CD8-positive, alpha-beta memory T cell (primary cell): ENCODE results near the gene NAPSA. TPM values are rescaled to one million over a fixed set of nuclear protein-coding genes. Genes with fewer than 3 reads are reported as not detected.
"Not testable (repeated sequence)": the region's sequence is repeated elsewhere in the genome, so short reads cannot be mapped to it uniquely, and the experiment has no call there.

Experiments
- CTCF ChIA-PET: fragments of 350-600 bp; sonication (Branson Sonifier 250); formaldehyde crosslinking; loops from one replicate; lab custom pipeline; 2021; ENCODE audit warnings: antibody characterized with exemption; lab: Charles Lee
- POLR2A ChIA-PET: fragments of 350-600 bp; sonication (Branson Sonifier 250); formaldehyde crosslinking; loops from one replicate; lab custom pipeline; 2021; ENCODE audit warnings: antibody characterized with exemption; lab: Charles Lee
- DNase-seq, 5 donors: peaks; one replicate each; pipeline versions ENCODE4 v3.0.0 to v3.0.0-alpha.2; 2020 to 2022; ENCODE audit warnings: mixed read lengths in 1 of 5
- H3K27ac ChIP-seq: one replicate; pipeline ENCODE4 v1.7.0; 2013; ENCODE audit warnings: low read depth, mild to moderate bottlenecking, low read length, moderate library complexity
- H3K27me3 ChIP-seq: 2 replicates; pipeline ENCODE4 v1.7.0; 2013; ENCODE audit warnings: low read length, mild to moderate bottlenecking; ENCODE audit not compliant: insufficient read depth, poor library complexity, severe bottlenecking
- H3K36me3 ChIP-seq: 2 replicates; pipeline ENCODE4 v1.7.0; 2013; ENCODE audit warnings: mild to moderate bottlenecking, low read length, moderate library complexity; ENCODE audit not compliant: insufficient read depth
- H3K4me1 ChIP-seq: 2 replicates; pipeline ENCODE4 v1.7.0; 2013; ENCODE audit warnings: mild to moderate bottlenecking, low read length, moderate library complexity; ENCODE audit not compliant: insufficient read depth
- H3K4me3 ChIP-seq: 2 replicates; pipeline ENCODE4 v1.7.0; 2013; ENCODE audit warnings: mild to moderate bottlenecking, low read length
- H3K9me3 ChIP-seq: 2 replicates; pipeline ENCODE4 v1.7.0; 2013; ENCODE audit warnings: mild to moderate bottlenecking, low read length
- H3K27ac Mint-ChIP-seq, 8 donors: one replicate each; pipeline ENCODE4 v1.8.0; 2020 to 2021; ENCODE audit warnings: mixed read lengths in 8 of 8, mild to moderate bottlenecking in 6 of 8, inconsistent platforms in 3 of 8, moderate library complexity in 3 of 8
- H3K27me3 Mint-ChIP-seq, 2 donors: one replicate each; pipeline ENCODE4 v1.8.0; 2020 to 2021; ENCODE audit warnings: mixed read lengths in 2 of 2, mild to moderate bottlenecking in 1 of 2, moderate library complexity in 1 of 2
- H3K36me3 Mint-ChIP-seq, 3 donors: one replicate each; pipeline ENCODE4 v1.8.0; 2020 to 2021; ENCODE audit warnings: mixed read lengths in 3 of 3, inconsistent platforms in 1 of 3, mild to moderate bottlenecking in 1 of 3
- H3K4me1 Mint-ChIP-seq, 3 donors: one replicate each; pipeline ENCODE4 v1.8.0; 2020 to 2021; ENCODE audit warnings: mixed read lengths in 3 of 3, inconsistent platforms in 1 of 3, mild to moderate bottlenecking in 1 of 3
- H3K4me3 Mint-ChIP-seq, 7 donors: one replicate each; pipeline ENCODE4 v1.8.0; 2020 to 2021; ENCODE audit warnings: mixed read lengths in 7 of 7, mild to moderate bottlenecking in 6 of 7, moderate library complexity in 4 of 7, inconsistent platforms in 2 of 7
- H3K9me3 Mint-ChIP-seq, 5 donors: one replicate each; pipeline ENCODE4 v1.8.0; 2020 to 2022; ENCODE audit warnings: mixed read lengths in 5 of 5, mild to moderate bottlenecking in 3 of 5, moderate library complexity in 2 of 5, inconsistent platforms in 1 of 5
- polyA plus RNA-seq: library from polyadenylated mRNA; unstranded; fragments of 300-500 nt; fragmentation: Illumina TruSeq; gene quantifications from one replicate; pipeline ENCODE4 v1.2.3, GENCODE V29; 2021
- total RNA-seq, 2 experiments: library from RNA; stranded (reverse); gene quantifications; one replicate each; pipeline ENCODE4 v1.2.3, GENCODE V29; 2021

Gene NAPSA
- total and polyA plus RNA-seq, 3 experiments from 2014 or later, result 1.6 to 22.5 (median 19.7) TPM

DNA sequence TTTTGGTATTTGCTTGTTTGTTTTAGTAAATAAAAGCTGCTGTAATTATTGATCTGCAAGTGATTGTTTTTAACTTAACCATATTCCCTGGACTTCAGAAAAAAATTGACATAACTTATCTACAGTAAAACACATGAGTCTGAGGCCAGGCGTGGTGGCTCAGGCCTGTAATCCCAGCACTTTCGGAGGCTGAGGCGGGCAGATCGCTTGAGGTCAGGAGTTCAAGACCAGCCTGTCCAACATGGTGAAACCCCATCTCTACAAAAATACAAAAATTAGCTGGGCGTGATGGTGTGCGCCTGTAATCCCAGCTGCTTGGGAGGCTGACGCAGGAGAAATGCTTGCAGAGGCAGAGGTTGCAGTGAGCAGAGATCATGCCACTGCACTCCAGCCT, 12.0 kb downstream of the NAPSA start:
- H3K4me3 ChIP-seq, H3K27ac Mint-ChIP-seq, H3K9me3 Mint-ChIP-seq, H3K27me3 Mint-ChIP-seq, DNase-seq, H3K9me3 ChIP-seq, H3K27ac ChIP-seq, H3K36me3 Mint-ChIP-seq, H3K36me3 ChIP-seq, H3K4me3 Mint-ChIP-seq, H3K4me1 ChIP-seq, H3K27me3 ChIP-seq, POLR2A ChIA-PET: not testable (repeated sequence)
- CTCF ChIA-PET, result interaction anchor here (1.6 kb wide), 1 partner anchor 107 kb away, joined by 5 read pairs; no protein-coding TSS in a partner anchor
- H3K4me1 Mint-ChIP-seq, result peaks cover 7 to 13% (median 9%) of the 10 kb centered on the region in 3 donors

DNA sequence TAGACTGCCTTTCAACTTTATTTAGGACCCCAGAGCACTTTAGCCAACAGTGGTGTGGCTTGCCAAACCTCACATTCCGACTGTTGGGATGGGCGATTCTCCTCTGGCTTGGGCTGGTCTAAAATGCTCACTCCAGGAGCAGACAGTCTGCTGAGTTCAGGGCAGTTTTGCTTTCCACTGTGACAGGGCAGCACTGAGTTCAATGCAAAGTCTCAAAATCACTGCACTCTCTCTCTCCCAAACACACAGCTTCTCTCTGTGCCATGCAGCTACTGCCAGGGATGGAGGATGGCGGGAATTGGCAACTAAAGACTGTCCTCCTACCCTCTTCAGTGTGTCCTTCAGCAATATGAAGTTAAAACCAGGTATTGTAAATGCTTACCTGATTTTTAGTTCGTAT, 13.2 kb downstream of the NAPSA start:
- Histone ChIP-seq H3K27me3 (no peaks in the 10 kb centered on the region), H3K4me3 (no peak overlapping the region), H3K9me3 (no peaks in the 10 kb centered on the region), H3K36me3 (no peaks in the 10 kb centered on the region), H3K4me1 (no peaks in the 10 kb centered on the region), H3K27ac (no peak overlapping the region)
- Mint-ChIP-seq H3K27ac (no peak overlapping the region), H3K27me3 (peaks cover 2 to 4% of the 10 kb centered on the region in 2 donors), H3K4me1 (peaks cover 5 to 11% (median 10%) of the 10 kb centered on the region in 3 donors), H3K9me3 (no peaks in the 10 kb centered on the region), H3K36me3 (peaks cover 0 to under 1% (median 0%) of the 10 kb centered on the region in 3 donors), H3K4me3 (no peak overlapping the region)
- ChIA-PET POLR2A (no interaction called here), CTCF (interaction anchor here (1.6 kb wide), 1 partner anchor 108 kb away, joined by 5 read pairs; no protein-coding TSS in a partner anchor)
- DNase-seq, result no peak

DNA sequence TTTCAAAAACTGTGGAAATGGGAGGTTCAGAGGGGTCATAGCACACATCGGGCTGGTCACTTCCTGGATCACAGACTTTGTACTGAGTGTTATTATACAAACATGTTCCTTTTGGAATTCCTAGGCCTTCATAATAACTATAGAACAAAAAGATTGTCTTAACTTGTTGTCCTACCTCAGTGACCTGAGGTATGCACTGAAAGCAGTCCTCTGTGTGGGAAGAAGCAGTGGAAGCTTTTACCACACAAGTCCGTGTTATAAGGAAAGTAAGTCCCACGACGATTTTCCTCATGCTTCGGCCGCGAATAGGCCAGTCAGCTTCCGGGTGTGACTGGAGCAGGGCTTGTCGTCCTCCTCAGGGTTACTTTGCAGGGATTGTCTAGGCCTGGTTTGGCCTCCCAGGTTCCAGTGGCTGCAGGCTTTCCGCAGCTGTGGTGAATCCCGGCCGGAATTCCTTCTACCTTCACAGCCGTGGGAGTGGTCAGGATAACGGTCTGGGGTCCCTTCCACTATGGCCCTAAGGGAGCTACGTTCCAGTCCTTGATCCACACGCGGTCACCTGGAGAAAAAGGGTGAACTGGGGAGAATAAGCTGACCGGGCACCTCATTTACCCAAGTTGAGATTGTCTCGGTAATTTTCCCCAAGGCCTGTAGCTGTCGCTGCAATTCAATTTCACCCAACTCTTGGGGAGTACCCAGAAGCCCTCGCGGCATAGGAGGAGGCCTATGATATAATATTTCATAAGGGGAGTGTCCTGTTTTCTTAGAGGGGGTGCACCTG, 16.0 kb downstream of the NAPSA start:
- H3K27me3 ChIP-seq, result no peaks in the 10 kb centered on the region
- no peak for DNase-seq
- H3K27ac Mint-ChIP-seq, result no peak overlapping the region
- H3K4me1 Mint-ChIP-seq, result peaks cover 8 to 17% (median 12%) of the 10 kb centered on the region in 3 donors
- ChIA-PET CTCF (no interaction called here), POLR2A (no interaction called here)
- H3K27me3 Mint-ChIP-seq, result peaks cover 0 to 4% of the 10 kb centered on the region in 2 donors
- H3K9me3 ChIP-seq, result no peaks in the 10 kb centered on the region
- peaks cover 0 to 10% (median 7%) of the 10 kb centered on the region in 5 donors for H3K9me3 Mint-ChIP-seq
- peaks cover 0 to 4% (median 0%) of the 10 kb centered on the region in 3 donors for H3K36me3 Mint-ChIP-seq
- H3K4me3 ChIP-seq, result no peak overlapping the region
- H3K4me1 ChIP-seq, result peaks cover 4% of the 10 kb centered on the region
- H3K27ac ChIP-seq, result no peak overlapping the region
- no peaks in the 10 kb centered on the region for H3K36me3 ChIP-seq
- no peak overlapping the region for H3K4me3 Mint-ChIP-seq

DNA sequence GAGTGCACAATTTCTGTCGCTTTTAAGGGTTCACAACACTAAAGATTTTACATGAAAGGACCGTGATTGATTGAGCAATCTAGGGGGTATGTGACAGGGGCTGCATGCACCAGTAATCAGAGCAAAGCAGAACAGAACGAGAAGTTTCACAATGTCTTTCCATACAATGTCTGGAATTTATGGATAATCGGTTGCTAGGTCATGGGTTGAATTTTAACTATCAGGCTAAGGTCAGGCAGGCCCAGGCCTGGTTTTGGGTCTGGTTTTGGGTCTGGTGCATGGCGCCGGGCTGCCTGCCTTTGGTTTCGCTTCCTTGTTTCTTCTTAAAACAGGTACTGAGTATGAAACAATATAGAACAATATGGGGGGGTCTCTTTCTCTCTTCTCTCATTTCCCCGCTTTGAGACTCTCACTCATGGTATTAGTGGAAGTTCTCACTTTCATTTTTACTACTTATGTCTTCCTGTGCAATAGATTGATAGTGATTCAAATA, 18.3 kb downstream of the NAPSA start:
- peaks cover 0 to 12% (median 7%) of the 10 kb centered on the region in 5 donors for H3K9me3 Mint-ChIP-seq
- CTCF ChIA-PET, result interaction anchor here (1.3 kb wide), 1 partner anchor 10 kb away, joined by 7 read pairs; no protein-coding TSS in a partner anchor
- H3K4me1 ChIP-seq, H3K4me3 ChIP-seq, H3K27ac ChIP-seq, H3K36me3 ChIP-seq, H3K9me3 ChIP-seq, H3K27me3 ChIP-seq, H3K27me3 Mint-ChIP-seq, POLR2A ChIA-PET, DNase-seq, H3K36me3 Mint-ChIP-seq: not testable (repeated sequence)
- peak overlapping the region; percentile 9 to 86 (median 56) for H3K4me3 Mint-ChIP-seq
- H3K4me1 Mint-ChIP-seq, result peaks cover 8 to 17% (median 12%) of the 10 kb centered on the region in 3 donors
- H3K27ac Mint-ChIP-seq, result peak overlapping the region in 5 of 8 donors; percentile 3 to 78 (median 77)

DNA sequence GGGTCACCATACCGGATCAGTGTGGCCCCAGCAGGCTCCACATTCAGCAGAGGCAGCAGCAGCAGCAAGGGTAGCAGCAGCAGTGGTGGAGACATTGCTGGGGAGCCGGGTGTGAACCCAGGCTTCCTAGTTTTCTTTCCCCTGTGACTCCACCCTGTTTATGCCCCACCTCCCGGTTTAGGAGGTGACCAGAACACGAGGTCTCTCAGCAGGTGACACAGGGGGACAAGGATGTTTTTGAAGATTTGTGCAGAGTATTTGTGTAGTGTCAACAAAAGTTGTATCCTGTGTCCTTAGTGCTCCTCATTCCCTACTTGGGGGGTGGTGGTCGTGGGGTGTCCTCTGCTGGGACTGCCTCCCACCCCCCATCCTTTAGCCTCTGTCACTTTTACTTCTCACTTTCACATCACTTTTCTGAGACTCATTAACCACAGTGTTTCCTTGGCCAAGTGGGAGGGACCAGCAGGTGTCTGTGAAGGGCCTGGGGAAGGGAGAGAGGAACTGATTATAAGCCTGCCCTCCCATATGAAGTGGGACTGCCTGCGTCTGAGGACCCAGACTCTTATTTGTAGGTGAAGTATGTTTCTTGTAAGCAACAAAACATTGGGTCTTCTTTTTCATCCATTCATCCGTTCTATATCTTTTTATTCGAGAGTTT, 20.6 kb downstream of the NAPSA start:
- POLR2A ChIA-PET, result no interaction called here
- no peaks in the 10 kb centered on the region for H3K27me3 ChIP-seq
- Mint-ChIP-seq H3K27me3 (peaks cover 2 to 3% of the 10 kb centered on the region in 2 donors), H3K4me1 (peaks cover 8 to 17% (median 12%) of the 10 kb centered on the region in 3 donors), H3K27ac (no peak overlapping the region), H3K9me3 (peaks cover 3 to 12% (median 7%) of the 10 kb centered on the region in 5 donors), H3K36me3 (peaks cover 0 to 7% (median 2%) of the 10 kb centered on the region in 3 donors), H3K4me3 (no peak overlapping the region)
- CTCF ChIA-PET, result no interaction called here
- no peak overlapping the region for H3K4me3 ChIP-seq
- H3K4me1 ChIP-seq, result peaks cover 4% of the 10 kb centered on the region
- no peak for DNase-seq
- H3K36me3 ChIP-seq, result no peaks in the 10 kb centered on the region
- H3K9me3 ChIP-seq, result no peaks in the 10 kb centered on the region
- H3K27ac ChIP-seq, result no peak overlapping the region

DNA sequence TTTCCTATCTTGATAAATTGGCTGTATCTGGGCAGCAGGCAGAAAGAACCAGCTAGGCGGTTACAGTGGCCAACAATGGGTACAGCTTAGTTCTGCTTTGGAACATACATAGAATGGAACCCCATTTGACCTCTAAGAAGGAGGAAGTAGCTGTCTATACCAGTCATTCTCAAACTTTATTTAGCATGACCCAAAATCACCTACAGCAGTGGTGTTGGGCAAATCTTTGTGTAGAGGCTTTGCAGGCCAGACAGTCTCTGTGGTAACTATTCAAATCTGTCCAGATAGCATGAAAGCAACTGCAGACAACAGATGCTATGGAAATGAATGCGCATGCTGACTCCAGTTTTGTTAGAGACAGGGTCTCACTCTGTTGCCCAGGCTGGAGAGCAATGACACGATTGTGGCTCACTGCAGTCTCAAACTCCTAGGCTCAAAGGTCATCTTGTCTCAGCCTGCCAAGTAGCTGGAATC, 24.3 kb downstream of the NAPSA start:
- Histone ChIP-seq H3K27ac (no peak overlapping the region), H3K9me3 (no peaks in the 10 kb centered on the region), H3K4me3 (no peak overlapping the region), H3K4me1 (no peaks in the 10 kb centered on the region), H3K27me3 (no peaks in the 10 kb centered on the region), H3K36me3 (no peaks in the 10 kb centered on the region)
- H3K27me3 Mint-ChIP-seq, result peaks cover 8 to 12% of the 10 kb centered on the region in 2 donors
- peaks cover 3 to 11% (median 6%) of the 10 kb centered on the region in 5 donors for H3K9me3 Mint-ChIP-seq
- peaks cover 0 to under 1% (median 0%) of the 10 kb centered on the region in 3 donors for H3K4me1 Mint-ChIP-seq
- no peak overlapping the region for H3K27ac Mint-ChIP-seq
- H3K36me3 Mint-ChIP-seq, result peaks cover 0 to 7% (median 2%) of the 10 kb centered on the region in 3 donors
- ChIA-PET POLR2A (no interaction called here), CTCF (interaction anchor here (1.6 kb wide), 1 partner anchor 16 kb away, joined by 6 read pairs; no protein-coding TSS in a partner anchor)
- no peak for DNase-seq
- no peak overlapping the region for H3K4me3 Mint-ChIP-seq

DNA sequence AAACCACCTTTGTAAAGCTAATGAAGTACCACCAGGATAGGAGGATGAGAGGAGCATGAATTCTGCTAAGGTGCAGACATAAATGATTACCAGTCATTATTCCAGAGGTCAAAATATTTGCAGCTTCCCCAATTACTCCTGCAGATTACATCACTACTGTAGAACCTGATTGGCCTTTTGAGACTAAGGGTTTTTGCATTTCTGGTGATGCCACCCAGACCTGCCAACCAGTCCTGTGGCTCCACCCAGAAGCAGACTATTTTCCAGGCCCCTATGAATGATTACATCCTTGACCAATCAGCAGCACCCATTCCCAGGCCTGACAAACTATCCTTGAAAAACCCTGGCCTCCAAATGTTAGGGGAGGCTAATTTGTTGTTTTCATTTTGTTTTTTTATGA, 25.1 kb downstream of the NAPSA start:
- Histone ChIP-seq H3K9me3 (no peaks in the 10 kb centered on the region), H3K27me3 (no peaks in the 10 kb centered on the region), H3K27ac (no peak overlapping the region), H3K36me3 (no peaks in the 10 kb centered on the region), H3K4me3 (no peak overlapping the region), H3K4me1 (no peaks in the 10 kb centered on the region)
- peaks cover 14 to 18% of the 10 kb centered on the region in 2 donors for H3K27me3 Mint-ChIP-seq
- H3K4me1 Mint-ChIP-seq, result peaks cover 0 to 4% (median 1%) of the 10 kb centered on the region in 3 donors
- ChIA-PET POLR2A (no interaction called here), CTCF (interaction anchor here (1.6 kb wide), 1 partner anchor 17 kb away, joined by 6 read pairs; no protein-coding TSS in a partner anchor)
- no peak for DNase-seq
- no peak overlapping the region for H3K4me3 Mint-ChIP-seq
- peaks cover 3 to 9% (median 5%) of the 10 kb centered on the region in 5 donors for H3K9me3 Mint-ChIP-seq
- peaks cover 2 to 8% (median 2%) of the 10 kb centered on the region in 3 donors for H3K36me3 Mint-ChIP-seq
- no peak overlapping the region for H3K27ac Mint-ChIP-seq
